HG03025 (cell line): ENCODE results near the gene MAN1A2.
"Not testable (repeated sequence)": the region's sequence is repeated elsewhere in the genome, so short reads cannot be mapped to it uniquely, and the experiment has no call there.

Source experiments
- ATAC-seq: cut with Tn5 transposase; IDR thresholded peaks from one replicate; pipeline ENCODE4 v1.9.1; 2021; ENCODE audit warnings: mild to moderate bottlenecking, moderate library complexity; ENCODE audit not compliant: unreplicated experiment, low FRiP score

MAN1A2 gene

GRCh38 chr1:117396074-117396473 lies 28.8 kb downstream of the MAN1A2 start:
- no peak for ATAC-seq

DNA sequence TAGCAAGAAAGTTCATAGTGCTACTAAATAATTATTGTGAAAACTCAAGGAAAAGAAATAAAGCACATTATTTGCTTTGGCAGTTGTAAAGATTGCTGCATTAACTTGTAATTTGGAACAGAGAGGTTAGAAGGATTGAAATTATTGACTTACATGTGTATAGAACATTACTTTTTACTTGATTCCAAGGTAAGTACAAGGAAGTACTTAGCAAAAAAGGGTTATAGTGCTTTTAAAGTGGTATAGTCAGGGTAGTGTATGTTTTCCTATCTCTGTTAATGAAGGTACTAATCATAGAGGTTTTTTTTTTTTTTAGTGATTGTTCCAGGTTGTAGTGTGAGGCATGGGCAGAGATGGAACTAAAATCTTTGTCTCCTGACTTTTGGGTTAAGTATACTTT lies 29.4 kb downstream of the MAN1A2 start:
- ATAC-seq, result no peak

- ATAC-seq, result no peak
Measured at GRCh38 chr1:117398957-117399356, 31.7 kb downstream of the MAN1A2 start.

GRCh38 chr1:117401761-117402160 lies 34.5 kb downstream of the MAN1A2 start:
- ATAC-seq, result no peak

DNA sequence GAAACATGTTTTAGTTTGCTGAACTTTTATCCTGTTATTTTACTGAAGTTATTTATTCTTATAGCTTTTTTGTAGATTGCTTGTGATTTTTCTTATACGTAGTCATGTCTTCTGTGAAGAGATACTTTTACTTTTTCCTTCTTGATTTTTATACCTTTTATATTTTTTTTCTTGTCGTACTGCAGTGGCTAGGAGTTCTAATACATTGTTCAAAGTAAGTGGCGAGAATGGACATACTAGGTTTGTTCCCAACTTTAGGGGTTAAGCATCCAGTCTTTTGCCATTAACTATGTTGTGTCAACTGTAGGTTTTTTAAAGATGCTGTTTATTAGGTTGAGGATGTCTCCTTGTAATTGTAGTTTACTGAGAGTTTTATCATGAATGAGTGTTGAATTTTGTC lies 36.3 kb downstream of the MAN1A2 start:
- no peak for ATAC-seq

DNA sequence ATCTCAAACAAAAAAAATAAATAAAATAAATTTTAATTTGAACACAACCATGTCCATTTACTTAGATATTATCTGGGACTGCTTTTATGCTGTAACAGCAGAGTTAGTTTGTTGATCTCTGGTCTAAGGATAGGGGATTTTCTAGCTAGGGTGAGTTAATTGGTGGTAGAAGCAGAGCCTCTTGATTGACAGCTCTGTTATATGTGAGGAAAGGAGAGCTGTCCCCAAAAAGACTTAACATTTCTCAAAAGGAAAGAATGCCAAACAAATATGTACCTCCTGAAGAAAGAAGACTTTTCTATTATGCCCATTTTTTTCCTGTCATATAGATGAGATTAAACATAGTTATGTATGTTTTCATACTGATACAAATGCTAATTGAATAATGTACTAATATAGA lies 37.8 kb downstream of the MAN1A2 start:
- ATAC-seq, result no peak

DNA sequence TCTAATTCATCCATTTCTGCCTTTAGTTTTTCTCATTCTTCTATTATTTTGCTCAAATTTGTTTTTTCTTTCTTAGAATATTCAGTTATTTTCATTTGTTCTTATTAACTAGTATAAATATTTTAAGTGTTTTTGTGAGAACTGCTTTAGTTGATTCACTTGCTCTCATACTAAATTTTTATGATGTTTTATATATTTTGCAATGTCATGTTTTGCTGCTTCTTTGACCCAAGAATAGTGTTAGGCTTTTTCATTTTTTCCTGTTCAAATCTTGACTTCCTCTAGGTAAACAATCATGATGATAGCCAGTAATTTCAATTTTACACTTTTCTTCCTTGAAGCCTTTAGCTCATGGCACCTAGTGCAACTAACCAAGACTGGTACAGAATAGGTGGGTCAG lies 45.2 kb downstream of the MAN1A2 start:
- no peak for ATAC-seq

DNA sequence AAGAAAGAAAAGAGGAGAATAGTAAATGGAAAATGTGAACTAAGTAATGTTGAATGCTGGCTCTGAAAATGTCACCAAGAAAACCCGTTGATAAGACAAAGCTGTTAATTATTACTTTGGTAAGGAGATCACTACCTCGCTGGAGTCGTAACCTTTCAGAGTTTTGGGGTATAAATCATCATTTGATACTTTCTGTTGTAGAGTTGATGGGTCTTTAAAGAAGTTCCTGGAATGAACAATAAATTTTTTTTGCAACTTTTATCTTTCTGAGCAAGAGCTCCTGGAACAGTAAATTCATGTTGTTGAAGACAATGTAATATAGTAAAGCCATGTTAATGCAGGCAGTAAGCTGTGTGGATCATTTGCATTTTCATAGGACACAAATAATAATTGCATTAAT lies 46.2 kb downstream of the MAN1A2 start:
- ATAC-seq, result no peak

DNA sequence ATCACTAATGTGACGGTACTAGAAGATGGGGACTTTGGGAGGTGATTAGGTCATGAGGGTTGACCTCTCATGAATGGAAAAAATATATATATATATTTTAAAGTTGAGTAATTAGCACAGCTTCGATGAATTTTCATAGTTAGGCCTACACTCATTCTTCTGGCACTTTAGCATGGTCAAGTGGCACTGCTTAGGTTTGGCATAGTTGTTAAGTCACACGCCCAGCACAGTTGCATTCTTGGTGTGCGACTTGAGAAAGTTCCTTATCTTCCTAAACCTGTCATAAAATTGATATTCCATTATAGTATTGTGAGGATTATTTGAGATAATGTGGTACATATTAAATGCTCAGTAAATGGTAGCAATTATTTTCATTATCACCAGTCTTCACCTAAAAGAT lies 47.7 kb downstream of the MAN1A2 start:
- no peak for ATAC-seq

DNA sequence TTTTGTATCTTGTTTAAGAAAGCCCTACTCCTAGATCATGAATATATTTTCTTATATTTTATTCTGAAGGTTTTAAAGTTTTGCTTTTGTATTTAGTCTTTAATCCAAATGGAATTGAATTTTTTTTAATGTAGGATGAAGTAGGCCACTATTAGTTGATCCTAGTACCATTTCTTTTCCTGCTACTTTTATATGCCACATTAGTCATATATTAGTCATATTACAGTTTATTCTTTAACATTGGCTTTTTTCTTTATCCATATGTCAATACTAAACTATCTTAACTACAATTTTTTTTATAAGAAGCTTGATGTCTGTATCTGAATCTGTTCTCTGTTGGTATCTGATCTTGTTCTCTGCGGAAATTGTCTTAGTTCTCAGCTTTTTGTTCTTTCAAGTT lies 48.8 kb downstream of the MAN1A2 start:
- ATAC-seq, result no peak

GRCh38 chr1:117416546-117417125 lies 49.4 kb downstream of the MAN1A2 start:
- ATAC-seq, result no peak

GRCh38 chr1:117425050-117425734 lies 57.9 kb downstream of the MAN1A2 start:
- no peak for ATAC-seq

DNA sequence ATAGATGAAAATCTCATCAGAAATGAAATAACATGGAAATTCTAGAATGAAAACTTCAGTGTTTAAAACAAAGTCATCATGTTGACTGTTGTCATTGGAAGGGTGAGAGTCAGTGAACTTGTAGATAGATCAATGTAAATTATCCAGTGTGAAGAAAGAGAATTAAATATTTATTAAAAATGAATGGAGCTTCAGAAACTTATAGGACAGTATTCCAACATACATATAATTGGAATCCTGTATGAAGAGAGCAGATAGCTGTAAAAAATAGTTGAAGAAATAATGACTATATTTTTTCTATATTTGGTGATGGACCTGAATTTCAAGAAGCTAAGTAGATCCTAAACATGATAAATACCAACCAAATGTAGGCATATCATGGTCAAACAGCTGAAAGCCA lies 60.0 kb downstream of the MAN1A2 start:
- ATAC-seq, result no peak

DNA sequence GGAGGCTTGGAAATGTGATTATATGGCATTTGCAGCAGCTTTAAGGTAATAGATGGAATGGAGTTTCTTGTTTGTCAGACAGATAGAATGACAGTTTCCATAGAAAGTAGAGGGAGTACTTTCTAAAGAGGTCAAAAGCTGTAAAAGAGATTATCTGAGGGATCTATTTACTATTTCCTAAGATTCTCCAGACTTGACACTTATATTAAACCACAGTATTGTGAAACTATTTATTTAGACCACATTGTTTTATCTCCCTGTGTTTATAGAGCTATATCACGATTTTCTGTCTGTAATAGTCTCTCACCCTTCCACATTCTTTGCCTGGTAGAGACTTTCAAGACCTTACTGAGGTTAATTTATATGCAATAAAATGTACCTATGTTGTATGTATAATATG lies 66.7 kb downstream of the MAN1A2 start:
- no peak for ATAC-seq

- no peak for ATAC-seq
Measured at GRCh38 chr1:117436513-117436912, 69.3 kb downstream of the MAN1A2 start.

DNA sequence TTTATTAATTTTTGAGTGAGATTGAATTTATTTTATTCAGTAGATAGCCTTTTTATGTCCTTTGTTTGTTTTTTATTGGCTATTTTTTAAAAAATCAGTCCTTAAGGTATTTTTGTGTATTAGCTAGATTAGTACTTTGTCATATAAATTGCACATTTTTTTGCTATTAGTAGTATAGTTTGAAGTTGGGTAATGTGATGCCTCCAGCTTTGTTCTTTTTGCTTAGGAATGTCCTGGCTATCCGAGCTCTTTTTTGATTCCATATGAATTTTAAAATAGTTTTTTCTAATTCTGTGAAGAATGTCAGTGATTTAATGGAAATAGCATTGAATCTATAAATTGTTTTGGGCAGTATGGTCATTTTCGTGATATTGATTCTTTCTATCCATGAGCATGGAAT lies 80.4 kb downstream of the MAN1A2 start:
- ATAC-seq, result no peak

DNA sequence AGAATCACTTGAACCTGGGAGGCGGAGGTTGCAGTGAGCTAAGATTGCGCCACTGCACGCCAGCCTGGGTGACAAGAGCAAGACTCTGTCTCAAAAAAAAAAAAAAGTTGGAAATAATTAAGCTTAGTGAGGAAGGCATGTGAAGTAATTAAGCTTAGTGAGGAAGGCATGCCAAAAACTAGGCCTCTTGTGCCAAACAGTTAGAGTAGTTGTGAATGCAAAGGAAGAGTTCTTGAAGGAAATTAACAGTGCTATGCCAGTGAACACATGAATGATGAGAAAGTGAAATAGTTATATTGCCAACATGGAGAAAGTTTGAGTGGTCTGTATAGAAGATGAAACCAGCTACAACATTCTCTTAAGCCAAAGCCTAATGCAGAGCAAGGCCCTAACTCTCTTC lies 85.0 kb downstream of the MAN1A2 start:
- ATAC-seq, result no peak

- no peak for ATAC-seq
Measured at GRCh38 chr1:117453958-117454357, 86.7 kb downstream of the MAN1A2 start.

- ATAC-seq, result not testable (repeated sequence)
Measured at GRCh38 chr1:117458410-117458809, 91.2 kb downstream of the MAN1A2 start.

- no peak for ATAC-seq
Measured at GRCh38 chr1:117466761-117467160, 99.5 kb downstream of the MAN1A2 start.

- ATAC-seq, result no peak
Measured at GRCh38 chr1:117467336-117467735, 100.1 kb downstream of the MAN1A2 start.

GRCh38 chr1:117473063-117473462 lies 105.8 kb downstream of the MAN1A2 start:
- no peak for ATAC-seq

DNA sequence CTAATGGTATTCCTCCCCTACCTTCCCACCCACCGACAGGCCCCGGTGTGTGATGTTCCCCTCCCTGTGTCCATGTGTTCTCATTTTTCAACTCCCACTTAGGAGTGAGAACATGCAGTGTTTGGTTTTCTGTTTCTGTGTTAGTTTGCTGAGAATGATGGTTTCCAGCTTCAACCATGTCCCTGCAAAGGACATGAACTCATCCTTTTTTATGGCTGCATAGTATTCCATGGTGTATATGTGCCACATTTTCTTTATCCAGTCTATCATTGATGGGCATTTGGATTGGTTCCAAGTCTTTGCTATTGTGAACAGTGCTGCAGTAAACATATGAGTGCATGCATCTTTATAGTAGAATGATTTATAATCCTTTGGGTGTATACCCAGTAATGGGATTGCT lies 108.2 kb downstream of the MAN1A2 start:
- not testable (repeated sequence) for ATAC-seq
